Measurements from ENCODE around the gene ZNF432. TPM values are rescaled to one million over a fixed set of nuclear protein-coding genes. Genes with fewer than 3 reads are reported as not detected.
A peak's percentile ranks its signal among the peaks of the same experiment; 100 is the strongest.

The ZNF432 gene
- total and polyA plus RNA-seq, 2 donors (not counting 3 experiments of a cell fraction or from before 2014, with no cell fraction given) = 3.5 to 10.9 TPM

- intact Hi-C loops (cut with micrococcal nuclease) (loop anchor here (1.0 to 5.0 kb wide), 7 partner anchors 20 to 209 kb away; partner anchors contain the start of genes PPP2R1A, ZNF350, ZNF432 and ZNF613), dilution Hi-C loops (cut with MboI; ENCODE audit: extremely low pct_ligation_motif_present, low sequenced_read_pairs) (no loop called here)
- Histone ChIP-seq H3K9me3 (replicated peaks; ENCODE audit: control insufficient read depth, insufficient read depth, low read length) (peaks cover 8% of the 10 kb centered on the region), H4K20me1 (replicated peaks; ENCODE audit: control insufficient read depth, extremely low read depth, insufficient read depth, low read length) (no peaks in the 10 kb centered on the region), H3K4me2 (ENCODE audit: insufficient read depth, low read length) (peak overlapping the region; percentile 95), H3K27me3 (ENCODE audit: control insufficient read depth in 2 of 2, insufficient read depth in 2 of 2, low read length in 2 of 2) (no peaks in the 10 kb centered on the region), H3K4me3 (replicated peaks in 1 of 3; ENCODE audit: insufficient read depth in 1 of 3, low read depth in 1 of 3, low read length in 3 of 3) (peak overlapping the region; percentile 59 to 90 (median 87)), H3K36me3 (ENCODE audit: control insufficient read depth in 2 of 2, extremely low read depth in 1 of 2, insufficient read depth in 2 of 2, low read length in 2 of 2) (peaks cover 0 to 3% of the 10 kb centered on the region in 2 experiments), H2AFZ (ENCODE audit: low read depth, low read length) (peak overlapping the region; percentile 99), H3K4me1 (ENCODE audit: control insufficient read depth, extremely low read depth, insufficient read depth, low read length) (peaks cover 6% of the 10 kb centered on the region), H3K79me2 (ENCODE audit: control insufficient read depth, insufficient read depth, low read length) (peaks cover 10% of the 10 kb centered on the region), H3K9ac (replicated peaks; ENCODE audit: extremely low read depth, insufficient read depth, low read length) (peak overlapping the region; percentile 95), H3K27ac (ENCODE audit: insufficient read depth, low read depth, low read length) (peak overlapping the region; percentile 93), H3K9me1 (replicated peaks; ENCODE audit: control insufficient read depth, extremely low read depth, insufficient read depth, low read length) (no peaks in the 10 kb centered on the region)
- FAIRE-seq = no peak
- TF ChIP-seq CTCF (IDR thresholded peaks at IDR 0.05; ENCODE audit: extremely low read depth in 1 of 2, insufficient read depth in 1 of 2, low read depth in 1 of 2, low read length in 2 of 2) (no peak), GATA2 (IDR thresholded peaks at IDR 0.05; ENCODE audit: insufficient read depth, insufficient read length, low read depth, low read length) (no peak), EZH2 (IDR thresholded peaks at IDR 0.05; ENCODE audit: borderline replicate concordance, low read depth, low read length, severe bottlenecking) (no peak), JUN (IDR thresholded peaks at IDR 0.05; ENCODE audit: borderline replicate concordance, insufficient read depth, insufficient read length, low read depth) (no peak), MAX (IDR thresholded peaks at IDR 0.05; ENCODE audit: insufficient read depth, insufficient read length) (no peak), MYC (IDR thresholded peaks at IDR 0.05; ENCODE audit: low read depth, low read length) (no peak), POLR2A (IDR thresholded peaks at IDR 0.05; ENCODE audit: low read depth, low read length) (no peak), POLR2AphosphoS5 (IDR thresholded peaks at IDR 0.05; ENCODE audit: insufficient read depth, low read depth, low read length) (no peak), FOS (IDR thresholded peaks at IDR 0.05; ENCODE audit: borderline replicate concordance, insufficient read depth, low read length) (no peak)
- BruUV-seq (replicated peaks) = no TSS peak
- CTCF ChIA-PET = no interaction called here
- DNase-seq (ENCODE audit: low read depth, low spot score) = no peak
- POLR2A ChIA-PET = interaction anchor here (0.9 to 1.1 kb wide), 3 partner anchors 20 to 161 kb away, joined by 3 to 5 read pairs (median 4); partner anchors contain the start of genes PPP2R1A, ZNF432 and ZNF615
Observed at GRCh38 chr19:52028780-52029123, 19.9 kb downstream of the ZNF432 start.

Data from endothelial cell of umbilical vein (primary cell).